ENCODE data around the gene TRIB2.
"Not testable (repeated sequence)": the region's sequence is repeated elsewhere in the genome, so short reads cannot be mapped to it uniquely, and the experiment has no call there.

TRIB2 gene

DNA sequence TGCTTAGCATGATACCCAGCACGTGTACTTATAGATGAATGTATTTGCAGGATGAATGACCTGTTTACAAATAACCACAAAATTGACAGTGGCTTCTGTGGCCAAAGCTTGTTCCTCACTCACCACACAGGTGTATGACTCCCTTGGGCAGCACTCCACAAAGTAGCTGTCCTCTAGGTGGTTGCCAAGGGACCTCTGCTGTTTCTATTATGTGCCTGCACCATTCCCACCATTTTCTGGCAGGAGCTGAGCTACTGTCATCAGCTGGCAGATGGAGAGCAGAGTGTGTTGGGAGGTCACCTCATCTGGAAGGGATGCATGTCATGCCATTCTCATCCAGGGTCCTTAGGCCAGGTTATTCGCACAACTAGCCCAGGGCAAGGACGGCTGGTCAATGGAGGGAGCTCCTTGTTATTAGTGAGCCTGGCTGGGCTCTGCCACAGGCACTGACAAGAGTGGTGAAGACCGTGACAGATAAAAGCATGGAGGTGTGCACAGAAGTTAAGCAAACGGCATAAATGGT is 37.1 kb upstream of the TRIB2 start:
- H2BK12ac ChIP-seq (ENCODE audit: low read length): no peak overlapping the region
- no peak overlapping the region for H3K27ac ChIP-seq (ENCODE audit: low read depth, low read length)
- H2BK5ac ChIP-seq (ENCODE audit: low read depth, low read length, poor library complexity): no peak overlapping the region
- H3K18ac ChIP-seq (ENCODE audit: low read length): no peak overlapping the region
- no CpG with 5 or more reads among the region's 5 CpGs for WGBS (ENCODE audit: extremely low coverage, insufficient coverage, insufficient read length)
- no peak for DNase-seq
- peaks cover 7% of the 10 kb centered on the region for H3K9me3 ChIP-seq (ENCODE audit: insufficient read depth, low read depth, low read length)
- H3K36me3 ChIP-seq (ENCODE audit: control insufficient read depth in 1 of 2, insufficient read depth in 2 of 2, low read length in 2 of 2): no peaks in the 10 kb centered on the region
- no peak overlapping the region for H3K14ac ChIP-seq (ENCODE audit: low read length)
- H2BK120ac ChIP-seq (ENCODE audit: insufficient read depth, low read length, poor library complexity): no peak overlapping the region
- H3K4me2 ChIP-seq (ENCODE audit: low read length): no peak overlapping the region
- no peak overlapping the region for H3K9ac ChIP-seq (ENCODE audit: low read length)
- no peak overlapping the region for H4K8ac ChIP-seq (ENCODE audit: low read depth, low read length)
- H3K23ac ChIP-seq (ENCODE audit: low read length): no peak overlapping the region
- no peaks in the 10 kb centered on the region for H3K4me1 ChIP-seq (ENCODE audit: control insufficient read depth in 1 of 2, insufficient read depth in 2 of 2, low read length in 2 of 2)
- no peaks in the 10 kb centered on the region for H3K79me2 ChIP-seq (ENCODE audit: control insufficient read depth, insufficient read depth, low read length, poor library complexity)
- no peak overlapping the region for H3K4me3 ChIP-seq (ENCODE audit: low read depth, low read length)
- no peak overlapping the region for H4K91ac ChIP-seq (ENCODE audit: low read depth, low read length)
- H3K27me3 ChIP-seq (ENCODE audit: insufficient read depth, low read length): no peaks in the 10 kb centered on the region
- H3K79me1 ChIP-seq (ENCODE audit: low read length): no peaks in the 10 kb centered on the region
- H3K4ac ChIP-seq (ENCODE audit: low read depth, low read length): no peak overlapping the region
- no peak overlapping the region for H2AK5ac ChIP-seq (ENCODE audit: low read length)
- H2AFZ ChIP-seq (ENCODE audit: insufficient read depth, low read length, poor library complexity): no peak overlapping the region
- H4K12ac ChIP-seq (ENCODE audit: low read depth, low read length): no peak overlapping the region

DNA sequence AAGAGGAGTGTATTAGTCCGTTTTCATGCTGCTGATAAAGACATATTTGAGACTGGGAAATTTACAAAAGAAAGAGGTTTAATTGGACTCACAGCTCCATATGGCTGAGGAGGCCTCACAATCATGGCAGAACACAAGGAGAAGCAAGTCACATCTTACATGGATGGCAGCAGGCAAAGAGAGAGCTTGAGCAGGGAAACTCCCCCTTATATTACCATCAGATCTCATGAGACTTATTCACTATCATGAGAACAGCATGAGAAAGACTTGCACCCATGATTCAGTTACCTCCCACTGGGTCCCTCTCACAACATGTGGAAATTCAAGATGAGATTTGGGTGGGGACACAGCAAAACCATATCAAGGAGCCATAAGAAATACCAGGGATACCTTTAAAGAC is 36.6 kb upstream of the TRIB2 start:
- H3K27me3 ChIP-seq (ENCODE audit: insufficient read depth, low read length); H4K91ac ChIP-seq (ENCODE audit: low read depth, low read length); H3K79me2 ChIP-seq (ENCODE audit: control insufficient read depth, insufficient read depth, low read length, poor library complexity); H3K4me1 ChIP-seq (ENCODE audit: control insufficient read depth in 1 of 2, insufficient read depth in 2 of 2, low read length in 2 of 2); H3K23ac ChIP-seq (ENCODE audit: low read length); H2BK12ac ChIP-seq (ENCODE audit: low read length); H3K9me3 ChIP-seq (ENCODE audit: insufficient read depth, low read depth, low read length); H3K9ac ChIP-seq (ENCODE audit: low read length); DNase-seq; H3K27ac ChIP-seq (ENCODE audit: low read depth, low read length); H4K12ac ChIP-seq (ENCODE audit: low read depth, low read length); H3K14ac ChIP-seq (ENCODE audit: low read length); H3K36me3 ChIP-seq (ENCODE audit: control insufficient read depth in 1 of 2, insufficient read depth in 2 of 2, low read length in 2 of 2); H2AFZ ChIP-seq (ENCODE audit: insufficient read depth, low read length, poor library complexity); H3K4ac ChIP-seq (ENCODE audit: low read depth, low read length); H2BK120ac ChIP-seq (ENCODE audit: insufficient read depth, low read length, poor library complexity); H2AK5ac ChIP-seq (ENCODE audit: low read length); H4K8ac ChIP-seq (ENCODE audit: low read depth, low read length); H2BK5ac ChIP-seq (ENCODE audit: low read depth, low read length, poor library complexity); H3K18ac ChIP-seq (ENCODE audit: low read length); H3K4me3 ChIP-seq (ENCODE audit: low read depth, low read length); H3K4me2 ChIP-seq (ENCODE audit: low read length); H3K79me1 ChIP-seq (ENCODE audit: low read length): not testable (repeated sequence)
- no CpG with 5 or more reads among the region's 1 CpG for WGBS (ENCODE audit: extremely low coverage, insufficient coverage, insufficient read length)

DNA sequence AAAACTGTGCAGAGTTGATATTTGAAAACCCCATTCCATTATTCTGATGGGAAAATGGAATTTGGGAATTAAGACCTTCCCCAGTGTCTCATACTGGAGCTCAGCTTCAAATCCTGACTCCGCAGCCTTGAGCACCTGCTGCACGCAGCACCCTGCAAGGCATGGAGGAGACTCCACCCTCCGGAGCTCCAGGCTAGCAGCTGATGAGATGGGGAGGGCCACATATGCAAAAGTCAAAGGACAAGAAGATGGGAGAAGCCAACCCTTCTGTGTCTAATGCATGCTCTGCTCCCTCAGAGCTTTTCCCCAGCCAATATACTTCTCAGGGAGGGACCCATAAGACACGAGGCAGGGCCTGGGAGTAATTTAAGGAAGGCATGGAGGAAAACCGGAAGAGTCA is 34.7 kb upstream of the TRIB2 start:
- no peak overlapping the region for H2BK5ac ChIP-seq (ENCODE audit: low read depth, low read length, poor library complexity)
- no peak overlapping the region for H2BK120ac ChIP-seq (ENCODE audit: insufficient read depth, low read length, poor library complexity)
- no peak overlapping the region for H3K14ac ChIP-seq (ENCODE audit: low read length)
- no peaks in the 10 kb centered on the region for H3K79me1 ChIP-seq (ENCODE audit: low read length)
- H3K79me2 ChIP-seq (ENCODE audit: control insufficient read depth, insufficient read depth, low read length, poor library complexity): no peaks in the 10 kb centered on the region
- no CpG with 5 or more reads among the region's 5 CpGs for WGBS (ENCODE audit: extremely low coverage, insufficient coverage, insufficient read length)
- no peaks in the 10 kb centered on the region for H3K4me1 ChIP-seq (ENCODE audit: control insufficient read depth in 1 of 2, insufficient read depth in 2 of 2, low read length in 2 of 2)
- no peak overlapping the region for H3K4me2 ChIP-seq (ENCODE audit: low read length)
- no peak overlapping the region for H3K27ac ChIP-seq (ENCODE audit: low read depth, low read length)
- no peak overlapping the region for H2AFZ ChIP-seq (ENCODE audit: insufficient read depth, low read length, poor library complexity)
- DNase-seq: no peak
- H4K12ac ChIP-seq (ENCODE audit: low read depth, low read length): no peak overlapping the region
- no peak overlapping the region for H3K9ac ChIP-seq (ENCODE audit: low read length)
- no peak overlapping the region for H2BK12ac ChIP-seq (ENCODE audit: low read length)
- peaks cover 7% of the 10 kb centered on the region for H3K9me3 ChIP-seq (ENCODE audit: insufficient read depth, low read depth, low read length)
- no peak overlapping the region for H3K4me3 ChIP-seq (ENCODE audit: low read depth, low read length)
- H4K91ac ChIP-seq (ENCODE audit: low read depth, low read length): no peak overlapping the region
- no peaks in the 10 kb centered on the region for H3K36me3 ChIP-seq (ENCODE audit: control insufficient read depth in 1 of 2, insufficient read depth in 2 of 2, low read length in 2 of 2)
- no peak overlapping the region for H3K23ac ChIP-seq (ENCODE audit: low read length)
- H3K4ac ChIP-seq (ENCODE audit: low read depth, low read length): no peak overlapping the region
- H3K27me3 ChIP-seq (ENCODE audit: insufficient read depth, low read length): no peaks in the 10 kb centered on the region
- no peak overlapping the region for H3K18ac ChIP-seq (ENCODE audit: low read length)
- H2AK5ac ChIP-seq (ENCODE audit: low read length): no peak overlapping the region
- no peak overlapping the region for H4K8ac ChIP-seq (ENCODE audit: low read depth, low read length)

DNA sequence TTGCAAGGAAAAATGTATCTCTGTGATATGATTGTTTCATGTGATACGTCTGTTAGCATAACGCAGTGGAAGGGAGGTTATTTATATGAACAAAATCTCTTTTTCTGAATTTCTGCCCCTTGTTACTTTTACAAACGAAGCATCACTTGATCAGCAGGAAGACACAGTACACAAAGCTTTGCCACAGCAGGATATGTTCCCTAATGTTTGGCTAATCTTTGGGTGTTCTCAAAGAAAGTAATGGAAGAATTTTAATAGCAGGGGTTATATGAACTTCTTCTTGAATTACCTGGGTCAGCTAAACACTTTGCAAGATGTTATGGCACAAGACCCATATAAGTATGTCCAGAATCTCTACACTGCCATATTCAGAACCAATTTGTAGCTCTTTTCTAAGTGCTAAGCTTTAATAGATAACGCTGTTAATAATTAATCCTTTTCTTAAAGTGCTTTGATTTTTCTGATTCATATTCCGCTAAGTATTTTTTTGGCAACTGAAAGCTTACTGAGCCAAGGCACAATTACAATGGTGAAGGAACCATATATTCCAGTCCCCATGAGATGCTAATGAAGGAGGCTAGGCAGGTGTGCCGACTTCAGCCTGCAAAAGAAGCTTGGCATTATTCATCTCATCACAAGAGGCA is 33.2 kb upstream of the TRIB2 start:
- H4K8ac ChIP-seq (ENCODE audit: low read depth, low read length): no peak overlapping the region
- H3K4me2 ChIP-seq (ENCODE audit: low read length): no peak overlapping the region
- no peaks in the 10 kb centered on the region for H3K27me3 ChIP-seq (ENCODE audit: insufficient read depth, low read length)
- H3K18ac ChIP-seq (ENCODE audit: low read length): no peak overlapping the region
- H3K36me3 ChIP-seq (ENCODE audit: control insufficient read depth in 1 of 2, insufficient read depth in 2 of 2, low read length in 2 of 2): no peaks in the 10 kb centered on the region
- H3K4ac ChIP-seq (ENCODE audit: low read depth, low read length): no peak overlapping the region
- no peak overlapping the region for H3K27ac ChIP-seq (ENCODE audit: low read depth, low read length)
- H3K9ac ChIP-seq (ENCODE audit: low read length): no peak overlapping the region
- H2AFZ ChIP-seq (ENCODE audit: insufficient read depth, low read length, poor library complexity): no peak overlapping the region
- peaks cover 7% of the 10 kb centered on the region for H3K9me3 ChIP-seq (ENCODE audit: insufficient read depth, low read depth, low read length)
- no peak overlapping the region for H2BK120ac ChIP-seq (ENCODE audit: insufficient read depth, low read length, poor library complexity)
- no peak overlapping the region for H4K12ac ChIP-seq (ENCODE audit: low read depth, low read length)
- H2BK5ac ChIP-seq (ENCODE audit: low read depth, low read length, poor library complexity): no peak overlapping the region
- no CpG with 5 or more reads among the region's 6 CpGs for WGBS (ENCODE audit: extremely low coverage, insufficient coverage, insufficient read length)
- no peak overlapping the region for H4K91ac ChIP-seq (ENCODE audit: low read depth, low read length)
- no peaks in the 10 kb centered on the region for H3K79me2 ChIP-seq (ENCODE audit: control insufficient read depth, insufficient read depth, low read length, poor library complexity)
- no peak overlapping the region for H3K14ac ChIP-seq (ENCODE audit: low read length)
- DNase-seq: no peak
- H3K79me1 ChIP-seq (ENCODE audit: low read length): no peaks in the 10 kb centered on the region
- H3K23ac ChIP-seq (ENCODE audit: low read length): no peak overlapping the region
- H2BK12ac ChIP-seq (ENCODE audit: low read length): no peak overlapping the region
- H3K4me3 ChIP-seq (ENCODE audit: low read depth, low read length): no peak overlapping the region
- H2AK5ac ChIP-seq (ENCODE audit: low read length): no peak overlapping the region
- H3K4me1 ChIP-seq (ENCODE audit: control insufficient read depth in 1 of 2, insufficient read depth in 2 of 2, low read length in 2 of 2): no peaks in the 10 kb centered on the region
